GM19468 (cell line): ENCODE measurements around the gene AREL1.
"Not testable (repeated sequence)": the region's sequence is repeated elsewhere in the genome, so short reads cannot be mapped to it uniquely, and the experiment has no call there.

ENCODE experiments used
- ATAC-seq: cut with Tn5 transposase; IDR thresholded peaks from one replicate; pipeline ENCODE4 v1.9.1; 2021; ENCODE audit warnings: mild to moderate bottlenecking, moderate library complexity, moderate number of reproducible peaks; ENCODE audit not compliant: unreplicated experiment; ENCODE audit errors: extremely low read depth

Gene AREL1

GRCh38 chr14:74712499-74713394, at the start of gene AREL1, which contains the start of gene FCF1:
Gene AREL1 (minus strand): TSS chr14:74713080. CDS start chr14:74685615, 27,465 bp downstream.
Gene FCF1 (plus strand): TSS chr14:74713144. CDS start chr14:74713198, 54 bp downstream.
- peak; percentile 90 for ATAC-seq

- ATAC-seq, result not testable (repeated sequence)
These were observed 45.6 kb upstream of the AREL1 start for GRCh38 chr14:74758505-74758904.

GRCh38 chr14:74756326-74756725, 43.4 kb upstream of the AREL1 start:
- no peak for ATAC-seq

- ATAC-seq, result no peak
These were observed 42.0 kb upstream of the AREL1 start for GRCh38 chr14:74754899-74755298.

- no peak for ATAC-seq
These were observed 41.3 kb upstream of the AREL1 start for GRCh38 chr14:74754157-74754556.

- no peak for ATAC-seq
These were observed 34.4 kb upstream of the AREL1 start for GRCh38 chr14:74747237-74747636.

- no peak for ATAC-seq
These were observed 26.6 kb upstream of the AREL1 start for GRCh38 chr14:74739293-74740030.

GRCh38 chr14:74737753-74738325, 25.0 kb upstream of the AREL1 start:
- no peak for ATAC-seq

GRCh38 chr14:74735125-74735524, 22.2 kb upstream of the AREL1 start:
- ATAC-seq, result no peak

- no peak for ATAC-seq
These were observed 20.3 kb upstream of the AREL1 start for GRCh38 chr14:74733221-74733620.

GRCh38 chr14:74732387-74732786, 19.5 kb upstream of the AREL1 start:
- ATAC-seq, result no peak

GRCh38 chr14:74723134-74723533, 10.3 kb upstream of the AREL1 start:
- ATAC-seq, result no peak

GRCh38 chr14:74720526-74720925, 7.6 kb upstream of the AREL1 start:
- no peak for ATAC-seq

GRCh38 chr14:74713395-74713735, 485 bp upstream of the AREL1 start:
- no peak for ATAC-seq

- ATAC-seq, result no peak
These were observed 1.2 kb downstream of the AREL1 start for GRCh38 chr14:74711651-74712050.

- no peak for ATAC-seq
These were observed 2.4 kb downstream of the AREL1 start for GRCh38 chr14:74710480-74710879.

- ATAC-seq, result no peak
These were observed 7.0 kb downstream of the AREL1 start for GRCh38 chr14:74705613-74706500.

- ATAC-seq, result no peak
These were observed 8.2 kb downstream of the AREL1 start for GRCh38 chr14:74704656-74705055.

GRCh38 chr14:74703043-74703442, 9.8 kb downstream of the AREL1 start:
- ATAC-seq, result no peak

- no peak for ATAC-seq
These were observed 10.6 kb downstream of the AREL1 start for GRCh38 chr14:74702293-74702692.
